Sigmoid colon (tissue), 4 donors: ENCODE measurements around the gene RTL3.

Source experiments
- CTCF ChIP-seq, 4 experiments: fragments of 450-650 bp in 3 of 4; fragments of 200-600 bp in 1 of 4; IDR thresholded peaks; one replicate each; pipeline ENCODE4 v1.5.1; 2016 to 2019; ENCODE audit warnings: antibody characterized with exemption in 4 of 4, mild to moderate bottlenecking in 3 of 4, moderate library complexity in 2 of 4
- POLR2A ChIP-seq, 2 donors: fragments of 450-650 bp; IDR thresholded peaks; one replicate each; pipeline ENCODE4 v1.6.1; 2016; ENCODE audit warnings: antibody characterized with exemption in 2 of 2, mild to moderate bottlenecking in 2 of 2, moderate library complexity in 2 of 2
- POLR2AphosphoS5 ChIP-seq, 4 donors: sonication (generic); formaldehyde crosslinking; IDR thresholded peaks; one replicate each; pipeline ENCODE4 v1.6.1; 2017; ENCODE audit warnings: antibody characterized with exemption in 4 of 4

- TF ChIP-seq POLR2A (IDR thresholded peaks at IDR 0.05), result no peak
- no peak for TF ChIP-seq CTCF (IDR thresholded peaks at IDR 0.05)
- TF ChIP-seq POLR2AphosphoS5 (IDR thresholded peaks at IDR 0.05), result no peak
Observed at GRCh38 chrX:78618987-78619386, 40.1 kb downstream of the RTL3 start.
